Body of pancreas (tissue), 4 donors: ENCODE data around the gene AGPS. TPM values are rescaled to one million over a fixed set of nuclear protein-coding genes. Genes with fewer than 3 reads are reported as not detected.

Experiments used
- ATAC-seq: fragments of 150-250 bp; one replicate; pipeline ENCODE4 v1.9.1; 2016
- DNase-seq, 4 donors: peaks; one replicate each; pipeline ENCODE4 v3.0.0-alpha.2; 2019
- H3K27ac ChIP-seq, 4 donors: fragments of 200-600 bp; sonication (generic); 1 replicate in 3 of 4; 2 replicates in 1 of 4; pipeline versions ENCODE4 v1.5.1 to v1.6.1; 2016 to 2019; ENCODE audit warnings: mild to moderate bottlenecking in 1 of 4, mixed read lengths in 1 of 4, moderate library complexity in 1 of 4
- H3K27me3 ChIP-seq, 2 donors: fragments of 200-600 bp; sonication (generic); one replicate each; pipeline ENCODE4 v1.6.0; 2016; ENCODE audit warnings: mild to moderate bottlenecking in 1 of 2
- H3K36me3 ChIP-seq, 2 donors: fragments of 200-600 bp; sonication (generic); replicated peaks in 1 of 2; 2 replicates each; pipeline ENCODE4 v1.5.1; 2016; ENCODE audit warnings: low read depth in 2 of 2; ENCODE audit not compliant: insufficient read depth in 1 of 2
- H3K4me1 ChIP-seq: fragments of 200-600 bp; sonication (generic); one replicate; pipeline ENCODE4 v1.6.0; 2016
- H3K4me3 ChIP-seq, 2 donors: fragments of 200-600 bp; sonication (generic); 1 replicate in 1 of 2; 2 replicates in 1 of 2; pipeline ENCODE4 v1.5.1; 2016 to 2019
- H3K9me3 ChIP-seq, 3 donors: fragments of 200-600 bp; sonication (generic); 1 replicate in 2 of 3; 2 replicates in 1 of 3; pipeline ENCODE4 v1.5.1; 2016
- CTCF ChIP-seq, 7 experiments: fragments of 450-650 bp in 4 of 7; fragments of 200-600 bp in 3 of 7; sonication (generic) in 3 of 7; IDR thresholded peaks; one replicate each; pipeline ENCODE4 v1.5.1; 2016 to 2019; ENCODE audit warnings: antibody characterized with exemption in 7 of 7
- POLR2A ChIP-seq, 3 donors: fragments of 450-650 bp; IDR thresholded peaks; one replicate each; pipeline ENCODE4 v1.6.1; 2016; ENCODE audit warnings: antibody characterized with exemption in 3 of 3, mild to moderate bottlenecking in 2 of 3
- WGBS, 2 donors: methylation state at CpG; one replicate each; pipeline ENCODE4 v1.1.5; 2017; 5-methylcytosine and 5-hydroxymethylcytosine counted together
- intact Hi-C: fragments of 100-400 bp; cut with DNase I; formaldehyde crosslinking; loops from one replicate; pipeline ENCODE4 v1.15.1; 2023
- total RNA-seq, 2 donors: library from RNA; depleted of rRNA; stranded (reverse); fragments of >200 nt; gene quantifications; one replicate each; pipeline ENCODE4 v1.1.0, GENCODE V29; 2016

Gene AGPS
- total RNA-seq, 2 donors from 2014 or later = 18.4 to 57.7 TPM

- Histone ChIP-seq H3K4me1 (no peaks in the 10 kb centered on the region), H3K27ac (no peak overlapping the region), H3K9me3 (no peaks in the 10 kb centered on the region), H3K36me3 (no peaks in the 10 kb centered on the region), H3K27me3 (no peaks in the 10 kb centered on the region), H3K4me3 (no peak overlapping the region)
- DNase-seq (no peak), ATAC-seq (no peak)
- intact Hi-C loops = no loop called here
- 25 to 45% methylated on average over 2 of the region's 2 CpGs for WGBS, 2 donors
- no peak for TF ChIP-seq POLR2A (IDR thresholded peaks at IDR 0.05)
- TF ChIP-seq CTCF (IDR thresholded peaks at IDR 0.05) = no peak
These were observed 7.4 kb upstream of the AGPS start for GRCh38 chr2:177385151-177385550.

- H3K4me1 ChIP-seq = peaks cover 33% of the 10 kb centered on the region
- no peaks in the 10 kb centered on the region for H3K36me3 ChIP-seq
- 39 to 56% methylated on average over 4 of the region's 4 CpGs for WGBS, 2 donors
- intact Hi-C loops = no loop called here
- peak overlapping the region; percentile 40 to 82 (median 80) for H3K27ac ChIP-seq
- ATAC-seq = no peak
- H3K27me3 ChIP-seq = no peaks in the 10 kb centered on the region
- peak overlapping the region; percentile 85 to 89 for H3K4me3 ChIP-seq
- TF ChIP-seq CTCF (IDR thresholded peaks at IDR 0.05) = no peak
- no peak for TF ChIP-seq POLR2A (IDR thresholded peaks at IDR 0.05)
- DNase-seq = no peak
- H3K9me3 ChIP-seq = no peaks in the 10 kb centered on the region
These were observed 676 bp upstream of the AGPS start for GRCh38 chr2:177391822-177392372.

- H3K9me3 ChIP-seq = no peaks in the 10 kb centered on the region
- intact Hi-C loops = no loop called here
- peak overlapping the region; percentile 85 to 89 for H3K4me3 ChIP-seq
- no peaks in the 10 kb centered on the region for H3K36me3 ChIP-seq
- no peak for TF ChIP-seq CTCF (IDR thresholded peaks at IDR 0.05)
- TF ChIP-seq POLR2A (IDR thresholded peaks at IDR 0.05) = no peak
- no peaks in the 10 kb centered on the region for H3K27me3 ChIP-seq
- DNase-seq (no peak), ATAC-seq (no peak)
- H3K4me1 ChIP-seq = peaks cover 46% of the 10 kb centered on the region
- 7 to 8% methylated on average over 8 of the region's 8 CpGs for WGBS, 2 donors
- peak overlapping the region; percentile 40 to 82 (median 80) for H3K27ac ChIP-seq
These were observed 706 bp downstream of the AGPS start for GRCh38 chr2:177393203-177393755.

- H3K4me1 ChIP-seq = peaks cover 54% of the 10 kb centered on the region
- 29 to 37% methylated on average over 8 of the region's 8 CpGs for WGBS, 2 donors
These were observed 1.4 kb downstream of the AGPS start for GRCh38 chr2:177393824-177394593.

More at GRCh38 chr2:177393824-177394593, 1.4 kb downstream of the AGPS start:
- no peak for TF ChIP-seq POLR2A (IDR thresholded peaks at IDR 0.05)
- TF ChIP-seq CTCF (IDR thresholded peaks at IDR 0.05) = no peak
- Histone ChIP-seq H3K36me3 (no peaks in the 10 kb centered on the region), H3K4me3 (peak overlapping the region in 1 of 2 donors; percentile 85), H3K9me3 (no peaks in the 10 kb centered on the region), H3K27ac (peak overlapping the region in 1 of 4 donors; percentile 6), H3K27me3 (no peaks in the 10 kb centered on the region)
- intact Hi-C loops = no loop called here
- DNase-seq = no peak
- ATAC-seq = no peak
